Uterus (tissue), 2 donors: ENCODE measurements around the gene WNT9A.

Experiments
- CTCF ChIP-seq, 4 experiments: fragments of 200-600 bp in 2 of 4; fragments of 450-650 bp in 2 of 4; sonication (generic) in 2 of 4; IDR thresholded peaks; one replicate each; pipeline ENCODE4 v1.5.1; 2016 to 2019; ENCODE audit warnings: antibody characterized with exemption in 4 of 4, mild to moderate bottlenecking in 2 of 4, moderate library complexity in 1 of 4
- POLR2A ChIP-seq, 2 donors: fragments of 450-650 bp; IDR thresholded peaks; one replicate each; pipeline ENCODE4 v1.6.1; 2016; ENCODE audit warnings: antibody characterized with exemption in 2 of 2, mild to moderate bottlenecking in 1 of 2, moderate library complexity in 1 of 2

- TF ChIP-seq CTCF (IDR thresholded peaks at IDR 0.05) (no peak), POLR2A (IDR thresholded peaks at IDR 0.05) (no peak)
These were observed 50.7 kb downstream of the WNT9A start for GRCh38 chr1:227896710-227897655.
